GM19468 (cell line): ENCODE results near the gene SRPK1.

Experiments used
- ATAC-seq: cut with Tn5 transposase; IDR thresholded peaks from one replicate; pipeline ENCODE4 v1.9.1; 2021; ENCODE audit warnings: mild to moderate bottlenecking, moderate library complexity, moderate number of reproducible peaks; ENCODE audit not compliant: unreplicated experiment; ENCODE audit errors: extremely low read depth

The SRPK1 gene

GRCh38 chr6:35831257-35832007, 89.5 kb downstream of the SRPK1 start:
- ATAC-seq = no peak

GRCh38 chr6:35829306-35829705, 91.6 kb downstream of the SRPK1 start:
- no peak for ATAC-seq

- no peak for ATAC-seq
Observed at GRCh38 chr6:35824552-35825192, 96.2 kb downstream of the SRPK1 start.

- ATAC-seq = no peak
Observed at GRCh38 chr6:35823601-35824000, 97.3 kb downstream of the SRPK1 start.

- ATAC-seq = no peak
Observed at GRCh38 chr6:35817515-35817914, 103.4 kb downstream of the SRPK1 start.

- ATAC-seq = no peak
Observed at GRCh38 chr6:35811699-35811995, 109.3 kb downstream of the SRPK1 start.

- ATAC-seq = no peak
Observed at GRCh38 chr6:35810971-35811698, 109.8 kb downstream of the SRPK1 start.

- no peak for ATAC-seq
Observed at GRCh38 chr6:35809809-35810208, 111.1 kb downstream of the SRPK1 start.

- ATAC-seq = no peak
Observed at GRCh38 chr6:35808688-35809087, 112.2 kb downstream of the SRPK1 start.

GRCh38 chr6:35804996-35805736, 115.7 kb downstream of the SRPK1 start, which contains the start of gene LHFPL5:
TSS of gene LHFPL5 (plus strand) at chr6:35805352. CDS start at chr6:35805671, 319 bp downstream.
- no peak for ATAC-seq

- no peak for ATAC-seq
Observed at GRCh38 chr6:35801148-35801547, 119.8 kb downstream of the SRPK1 start.

- no peak for ATAC-seq
Observed at GRCh38 chr6:35798706-35799105, 122.2 kb downstream of the SRPK1 start.

GRCh38 chr6:35797837-35798526, 122.9 kb downstream of the SRPK1 start:
- no peak for ATAC-seq

- ATAC-seq = no peak
Observed at GRCh38 chr6:35796236-35796635, 124.7 kb downstream of the SRPK1 start.

GRCh38 chr6:35795453-35796071, 125.3 kb downstream of the SRPK1 start:
- no peak for ATAC-seq

- ATAC-seq = no peak
Observed at GRCh38 chr6:35794536-35795452, 126.1 kb downstream of the SRPK1 start.

- no peak for ATAC-seq
Observed at GRCh38 chr6:35790683-35791082, 130.2 kb downstream of the SRPK1 start.

GRCh38 chr6:35788423-35788982, 132.4 kb downstream of the SRPK1 start:
- no peak for ATAC-seq
